NOMO-1 treated with dmso at 0.1 percent for 144 hours (cell line): ENCODE data around the gene DGKB.

Experiments used
- DNase-seq: peaks from one replicate; lab custom pipeline; 2025; ENCODE audit not compliant: unreplicated experiment; lab: John Stamatoyannopoulos, UW

Gene DGKB

DNA sequence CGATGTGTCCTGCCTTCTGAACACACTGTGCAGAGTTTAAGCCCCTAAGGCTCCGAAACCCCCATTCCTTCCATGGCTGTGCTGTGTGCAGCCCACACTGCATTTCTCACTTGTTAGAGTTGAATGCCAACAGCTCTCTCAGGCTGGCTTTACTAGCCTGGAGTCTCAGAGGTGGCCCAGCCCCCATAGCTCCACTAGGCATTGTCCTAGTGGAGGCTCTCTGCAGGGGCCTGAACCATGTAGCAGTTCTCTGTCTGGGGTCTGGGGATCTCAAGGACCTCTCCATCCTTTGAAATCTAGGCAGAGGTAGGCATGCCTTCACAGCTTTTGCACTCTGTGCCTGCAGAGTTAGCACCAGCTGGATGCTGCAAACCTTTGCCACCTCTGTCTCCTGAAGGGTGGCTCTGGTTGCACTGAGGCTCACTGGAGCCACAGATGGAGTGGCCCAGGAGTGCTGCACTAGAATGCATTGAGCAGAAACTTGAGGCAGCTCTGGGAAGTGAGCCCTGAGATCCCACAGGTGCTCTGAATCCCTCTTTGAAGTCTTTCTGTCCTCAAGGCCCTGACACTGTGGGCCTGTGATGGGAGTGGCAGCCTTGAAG lies 301.7 kb downstream of the DGKB start:
- DNase-seq, result no peak

DNA sequence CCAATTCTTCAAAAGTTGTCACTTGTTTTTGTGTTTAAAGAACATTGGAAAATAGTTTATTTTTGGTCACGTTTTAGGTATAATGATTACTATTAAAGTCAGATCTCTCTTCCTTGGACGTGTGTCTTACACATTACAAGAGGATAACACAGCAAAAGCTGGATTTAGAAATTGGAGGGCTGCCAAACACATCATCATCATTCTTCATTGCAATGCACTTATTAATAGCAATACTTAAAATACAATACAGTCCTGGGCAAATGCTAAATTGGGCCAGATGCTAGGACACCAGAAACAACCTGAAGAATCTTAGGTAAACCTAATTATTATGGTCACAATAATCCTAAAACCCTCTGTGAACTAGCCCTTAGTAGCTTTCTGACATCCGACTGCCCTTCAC lies 303.6 kb downstream of the DGKB start:
- no peak for DNase-seq

DNA sequence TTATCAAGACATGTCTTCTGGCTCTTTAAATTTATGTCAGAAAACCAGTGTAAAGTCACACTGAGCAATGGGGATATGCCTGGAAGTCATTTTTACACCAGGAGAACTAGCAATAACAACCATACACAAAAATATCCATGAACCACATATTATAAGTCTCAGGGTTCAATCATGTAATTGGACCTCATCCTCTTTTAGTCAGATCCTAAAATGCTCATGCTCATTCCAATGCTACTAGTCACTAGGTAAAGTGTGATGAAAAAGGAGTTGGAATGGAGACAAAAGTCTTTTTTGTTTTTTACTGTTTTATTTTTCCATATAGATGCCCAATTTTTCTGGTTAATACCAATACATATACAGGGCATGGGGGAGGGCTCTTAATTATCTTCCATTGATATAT lies 306.1 kb downstream of the DGKB start:
- DNase-seq, result no peak

- DNase-seq, result no peak
Observed at GRCh38 chr7:14590206-14590605, 312.3 kb downstream of the DGKB start.

DNA sequence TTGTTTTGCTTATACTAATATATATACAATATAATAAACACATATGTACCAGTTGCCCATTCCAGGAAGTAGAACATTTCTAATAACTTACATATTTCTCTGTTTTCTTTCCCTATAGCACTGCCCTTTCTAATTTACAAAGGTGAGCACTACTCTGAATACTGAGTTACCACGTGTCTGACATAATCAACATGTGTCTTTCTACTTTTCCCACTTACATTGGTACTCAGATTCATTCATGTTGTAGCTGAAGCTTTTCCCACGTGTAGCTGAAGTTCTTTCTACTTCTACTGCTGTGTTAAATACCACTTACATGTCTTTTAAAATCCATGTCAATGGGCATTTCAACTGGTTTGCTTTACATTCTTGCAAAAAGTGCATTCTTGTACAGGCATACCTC lies 317.3 kb downstream of the DGKB start:
- DNase-seq, result no peak

DNA sequence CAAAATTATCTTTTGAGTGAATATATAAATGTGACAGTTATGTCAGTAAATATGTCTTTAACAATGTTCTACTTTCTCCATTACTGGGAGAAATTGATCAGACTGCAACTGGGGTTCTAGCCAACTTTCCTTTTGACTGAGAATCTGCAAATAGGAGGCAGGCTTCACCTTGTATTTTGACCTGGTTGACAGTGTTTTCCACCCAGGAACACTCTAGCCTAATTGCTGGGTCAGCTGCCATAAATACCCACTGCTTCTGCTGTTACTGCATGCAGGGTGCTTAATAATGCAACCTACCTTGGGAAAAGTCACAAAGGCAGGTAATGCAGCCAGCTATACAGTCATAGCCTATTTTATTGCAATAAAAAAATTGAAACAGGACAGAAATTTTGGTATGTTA lies 319.0 kb downstream of the DGKB start:
- DNase-seq, result no peak

GRCh38 chr7:14582010-14582409 lies 320.5 kb downstream of the DGKB start:
- DNase-seq, result no peak

DNA sequence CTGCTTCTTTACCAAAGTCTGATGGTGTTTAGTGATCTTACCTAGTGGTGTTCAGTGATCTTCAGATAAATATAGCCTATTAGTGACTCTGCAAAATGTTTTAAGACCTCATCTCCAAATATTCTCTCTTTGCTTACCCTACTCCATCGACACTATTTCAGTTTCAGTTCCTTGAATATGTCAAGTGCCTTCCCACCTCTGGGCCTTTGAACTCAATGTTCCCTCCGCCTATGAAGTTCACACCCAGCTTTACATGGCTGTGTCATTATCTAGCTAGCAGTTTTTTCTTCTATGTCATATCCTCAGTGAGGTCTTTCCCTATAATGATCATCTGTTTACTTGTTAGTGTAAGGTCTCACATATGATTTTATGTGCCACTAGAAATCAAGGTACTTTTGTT lies 322.6 kb downstream of the DGKB start:
- no peak for DNase-seq

DNA sequence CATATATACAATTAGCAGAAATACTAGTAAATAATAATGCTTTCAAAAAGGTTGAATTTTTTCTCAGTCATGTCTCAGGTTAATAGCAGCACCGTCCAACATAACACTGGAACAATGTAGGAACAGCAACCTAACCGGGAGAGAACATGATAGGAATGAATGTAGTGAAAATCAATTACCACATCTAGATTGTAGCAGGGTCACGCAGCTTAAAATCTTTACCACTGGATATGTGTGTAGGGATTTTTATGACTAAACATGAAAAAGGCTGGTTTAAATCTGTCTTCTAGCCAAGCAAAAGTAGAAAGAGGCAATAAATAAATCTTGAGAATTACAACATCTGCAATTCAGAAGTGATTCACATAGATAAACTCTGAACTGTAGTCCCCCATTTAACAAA lies 326.0 kb downstream of the DGKB start:
- no peak for DNase-seq

GRCh38 chr7:14570750-14571607 lies 331.6 kb downstream of the DGKB start:
- no peak for DNase-seq

- DNase-seq, result no peak
Observed at GRCh38 chr7:14552060-14552459, 350.5 kb downstream of the DGKB start.

- DNase-seq, result no peak
Observed at GRCh38 chr7:14551310-14551709, 351.2 kb downstream of the DGKB start.

- no peak for DNase-seq
Observed at GRCh38 chr7:14542624-14543023, 359.9 kb downstream of the DGKB start.

DNA sequence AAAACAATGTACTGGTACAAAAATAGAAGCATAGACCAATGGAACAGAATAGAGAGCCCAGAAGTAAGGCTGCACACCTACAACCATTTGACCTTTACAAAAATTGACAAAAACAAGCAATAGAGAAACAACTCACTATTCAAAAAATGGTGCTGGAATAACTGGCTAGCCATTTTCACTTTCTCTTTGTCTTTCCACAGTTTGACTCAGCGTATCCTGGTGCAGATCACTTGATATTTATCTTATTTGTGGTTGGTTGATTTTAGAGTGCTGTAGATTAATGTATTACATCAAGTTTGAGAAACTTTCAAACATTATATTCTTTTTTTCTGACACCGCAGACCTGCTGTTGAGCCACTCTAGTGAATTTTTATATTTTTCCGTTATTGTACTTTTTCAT lies 381.4 kb downstream of the DGKB start:
- DNase-seq, result no peak

DNA sequence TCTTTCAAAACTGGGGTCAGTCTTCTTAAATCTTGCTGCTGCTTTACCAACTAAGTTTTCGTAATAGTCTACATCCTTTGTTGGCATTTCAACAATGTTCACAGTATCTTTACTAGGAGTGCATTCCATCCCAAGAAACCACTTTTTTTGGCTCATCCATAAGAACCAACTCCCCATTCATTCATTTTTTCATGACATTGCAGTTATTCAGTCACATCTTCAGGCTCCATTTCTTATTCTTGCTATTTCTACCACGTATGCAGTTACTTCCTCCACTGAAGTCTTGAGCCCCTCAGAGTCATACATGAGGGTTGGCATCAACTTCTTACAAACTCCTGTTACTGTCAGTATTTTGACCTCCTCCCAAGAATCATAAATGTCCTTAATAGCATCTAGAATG lies 392.3 kb downstream of the DGKB start:
- DNase-seq, result no peak

DNA sequence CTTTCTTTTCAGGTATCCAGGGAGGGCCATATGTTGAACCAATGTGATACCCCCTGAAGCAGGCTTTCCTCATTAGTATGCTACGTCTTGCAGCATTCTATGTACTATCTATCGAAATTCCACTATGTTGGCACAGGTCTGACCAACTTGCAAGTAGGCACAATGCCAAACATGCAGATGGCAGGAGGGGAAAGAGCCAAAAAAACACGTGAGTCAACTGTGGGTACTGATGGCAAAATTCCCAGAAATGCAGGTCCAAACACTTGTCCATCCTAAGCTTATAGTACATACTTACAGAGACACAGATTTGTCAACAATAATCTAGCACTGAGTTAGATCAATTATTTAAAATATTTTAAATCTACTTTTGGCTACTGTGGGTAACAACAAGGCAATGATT lies 394.9 kb downstream of the DGKB start:
- no peak for DNase-seq

DNA sequence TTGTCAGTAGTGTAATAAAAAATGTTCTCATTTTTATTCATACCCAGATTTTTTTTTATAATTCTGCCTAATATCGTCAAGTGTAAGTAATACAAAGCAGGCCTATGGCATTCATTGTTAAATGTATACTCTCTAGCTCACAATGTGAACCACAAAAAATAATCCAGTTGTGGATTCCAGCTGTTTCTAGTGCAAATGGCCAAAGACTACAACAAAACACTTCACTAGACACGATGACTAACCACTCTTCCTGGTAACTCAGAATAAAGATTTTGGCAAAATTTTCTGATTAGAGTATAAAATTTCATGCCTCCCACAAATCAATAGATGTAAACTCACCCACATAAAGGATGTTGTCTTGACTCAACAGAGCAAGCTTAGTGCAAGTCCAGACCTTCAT lies 396.6 kb downstream of the DGKB start:
- no peak for DNase-seq

DNA sequence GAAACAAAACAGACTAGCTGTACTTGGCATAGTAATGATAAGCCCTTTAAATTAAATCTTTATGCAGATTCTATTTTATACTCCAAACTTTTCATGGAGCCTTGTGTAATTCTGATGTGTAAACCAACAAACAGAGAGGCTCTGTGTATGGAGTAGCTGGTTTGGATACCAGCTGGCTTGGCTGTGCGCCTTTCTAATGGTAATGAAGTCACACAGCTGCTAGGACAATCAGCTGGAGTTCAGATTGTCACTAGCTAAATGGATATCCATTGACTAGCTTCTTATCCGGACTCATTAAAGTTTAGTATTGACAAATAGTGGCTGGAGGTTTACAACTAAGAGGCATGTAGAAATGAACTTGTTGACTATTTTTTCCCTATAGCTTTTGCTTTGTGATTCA lies 398.4 kb downstream of the DGKB start:
- no peak for DNase-seq

DNA sequence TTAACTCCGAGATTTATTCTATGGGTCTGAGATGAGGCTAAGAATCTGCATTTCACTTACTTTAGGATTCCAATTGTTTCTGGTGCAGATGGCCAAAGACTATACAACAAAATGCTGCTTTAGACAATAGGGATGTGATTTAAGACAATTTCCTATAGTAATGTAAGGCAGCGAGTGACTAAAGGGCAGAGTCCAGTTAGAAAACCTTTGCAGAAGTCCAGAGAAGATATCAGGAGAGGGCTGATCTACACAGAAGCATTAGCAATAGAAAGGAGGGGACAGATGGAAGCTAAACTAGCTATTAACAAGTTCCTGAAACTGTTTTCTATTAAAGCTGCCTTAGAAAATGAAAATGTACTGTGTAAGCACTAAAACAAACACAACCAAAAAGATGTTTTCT lies 398.9 kb downstream of the DGKB start:
- DNase-seq, result no peak

GRCh38 chr7:14501436-14501835 lies 401.1 kb downstream of the DGKB start:
- no peak for DNase-seq

GRCh38 chr7:14497390-14497789 lies 405.2 kb downstream of the DGKB start:
- DNase-seq, result no peak

DNA sequence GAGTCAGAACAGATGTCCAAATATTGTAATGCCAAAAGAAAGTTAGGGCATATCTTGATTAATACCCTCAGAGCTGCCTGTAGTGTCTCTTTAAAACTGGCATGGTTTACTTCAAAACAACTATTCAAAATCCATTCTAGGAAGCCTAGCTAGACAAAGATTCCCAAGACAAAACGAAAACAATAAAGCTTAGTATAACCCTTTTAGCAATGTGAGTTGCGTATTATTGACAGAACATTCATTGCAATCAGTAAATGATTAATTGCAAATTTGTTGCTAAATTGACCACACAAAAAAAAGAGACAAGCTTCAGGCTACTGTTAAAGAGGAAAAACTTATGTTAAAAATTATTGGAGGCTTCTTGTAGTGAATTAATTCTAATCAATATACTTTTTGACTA lies 406.9 kb downstream of the DGKB start:
- no peak for DNase-seq
